Measurements from ENCODE around the gene PAX6.

- TF ChIP-seq CTCF (IDR thresholded peaks at IDR 0.05) (no peak), POLR2AphosphoS5 (IDR thresholded peaks at IDR 0.05) (no peak), POLR2A (IDR thresholded peaks at IDR 0.05) (no peak)
Observed at GRCh38 chr11:31764261-31764660, 46.9 kb downstream of the PAX6 start.

Measured in breast epithelium (tissue), 3 donors.